Testis (tissue), 3 donors: Measurements from ENCODE around the gene LARP1. TPM values are rescaled to one million over a fixed set of nuclear protein-coding genes. Genes with fewer than 3 reads are reported as not detected.
"Not testable (repeated sequence)": the region's sequence is repeated elsewhere in the genome, so short reads cannot be mapped to it uniquely, and the experiment has no call there.

ENCODE experiments used
- DNase-seq: peaks from one replicate; pipeline ENCODE4 v3.0.0-alpha.2; 2019
- H3K27ac ChIP-seq, 2 donors: fragments of 200-600 bp; sonication (generic); one replicate each; pipeline ENCODE4 v1.5.1; 2019
- H3K27me3 ChIP-seq: fragments of 200-600 bp; sonication (generic); one replicate; pipeline ENCODE4 v1.5.1; 2019
- H3K36me3 ChIP-seq: fragments of 200-600 bp; sonication (generic); one replicate; pipeline ENCODE4 v1.5.1; 2017; ENCODE audit warnings: low read depth; ENCODE audit errors: missing control alignments
- H3K4me1 ChIP-seq: fragments of 200-600 bp; sonication (generic); one replicate; pipeline ENCODE4 v1.5.1; 2019
- H3K4me3 ChIP-seq, 2 donors: fragments of 200-600 bp; sonication (generic); one replicate each; pipeline ENCODE4 v1.5.1; 2017 to 2019
- H3K9me3 ChIP-seq: fragments of 200-600 bp; sonication (generic); one replicate; pipeline ENCODE4 v1.5.1; 2017
- POLR2A ChIP-seq: fragments of 450-650 bp; IDR thresholded peaks from one replicate; pipeline ENCODE4 v1.6.1; 2017; ENCODE audit warnings: antibody characterized with exemption, mild to moderate bottlenecking, moderate library complexity
- WGBS, 2 donors: methylation state at CpG; one replicate each; pipeline ENCODE4 v1.1.5; 2018; 5-methylcytosine and 5-hydroxymethylcytosine counted together
- intact Hi-C: fragments of 100-400 bp; cut with DNase I; formaldehyde crosslinking; loops from one replicate; pipeline ENCODE4 v1.15.1; 2023; ENCODE audit warnings: low total_unique reads
- polyA plus RNA-seq: library from polyadenylated mRNA; stranded (reverse); fragments of 350-450 nt; fragmentation: Illumina TruSeq; extraction: RNeasy Lipid Tissue Mini Kit (QIAGEN cat#74804); gene quantifications from one replicate; pipeline ENCODE4 v1.2.3, GENCODE V29; 2014; ENCODE audit warnings: low read depth, low replicate concordance; ENCODE audit not compliant: insufficient read depth
- total RNA-seq, 2 donors: library from RNA; depleted of rRNA; stranded (reverse); fragments of >200 nt; gene quantifications; one replicate each; pipeline ENCODE4 v1.2.3, GENCODE V29; 2016
- TF ChIP-seq, protein P1 (sequence below), 3 experiments: fragments of 450-650 bp in 2 of 3; fragments of 200-600 bp in 1 of 3; sonication (generic) in 1 of 3; IDR thresholded peaks; one replicate each; pipeline ENCODE4 v1.5.1; 2016 to 2019; ENCODE audit warnings: antibody characterized with exemption in 3 of 3, mild to moderate bottlenecking in 2 of 3, moderate library complexity in 1 of 3

Gene LARP1
- total and polyA plus RNA-seq, 3 donors from 2014 or later: 118 to 174 (median 169) TPM

DNA sequence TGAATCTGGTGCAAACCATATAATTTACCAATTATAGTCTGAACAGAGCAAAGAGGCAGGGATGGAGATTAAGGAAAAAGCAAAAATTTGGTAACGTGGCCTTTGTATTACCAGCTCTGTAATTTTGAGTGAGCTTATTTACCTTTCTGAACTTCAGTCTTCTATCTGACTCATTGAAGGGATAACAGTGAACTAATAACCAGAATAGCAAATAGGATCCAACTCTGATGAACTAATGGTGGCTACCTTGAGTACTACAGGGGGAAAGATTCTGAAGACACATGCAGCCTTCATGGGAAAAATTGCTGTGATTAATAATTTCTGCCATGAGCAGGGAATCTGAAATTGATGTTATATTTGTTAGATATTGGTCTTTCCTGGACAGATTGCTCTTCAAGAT is 23.0 kb upstream of the LARP1 start:
- no peaks in the 10 kb centered on the region for H3K4me1 ChIP-seq
- no peaks in the 10 kb centered on the region for H3K36me3 ChIP-seq
- TF ChIP-seq, protein P1, sequence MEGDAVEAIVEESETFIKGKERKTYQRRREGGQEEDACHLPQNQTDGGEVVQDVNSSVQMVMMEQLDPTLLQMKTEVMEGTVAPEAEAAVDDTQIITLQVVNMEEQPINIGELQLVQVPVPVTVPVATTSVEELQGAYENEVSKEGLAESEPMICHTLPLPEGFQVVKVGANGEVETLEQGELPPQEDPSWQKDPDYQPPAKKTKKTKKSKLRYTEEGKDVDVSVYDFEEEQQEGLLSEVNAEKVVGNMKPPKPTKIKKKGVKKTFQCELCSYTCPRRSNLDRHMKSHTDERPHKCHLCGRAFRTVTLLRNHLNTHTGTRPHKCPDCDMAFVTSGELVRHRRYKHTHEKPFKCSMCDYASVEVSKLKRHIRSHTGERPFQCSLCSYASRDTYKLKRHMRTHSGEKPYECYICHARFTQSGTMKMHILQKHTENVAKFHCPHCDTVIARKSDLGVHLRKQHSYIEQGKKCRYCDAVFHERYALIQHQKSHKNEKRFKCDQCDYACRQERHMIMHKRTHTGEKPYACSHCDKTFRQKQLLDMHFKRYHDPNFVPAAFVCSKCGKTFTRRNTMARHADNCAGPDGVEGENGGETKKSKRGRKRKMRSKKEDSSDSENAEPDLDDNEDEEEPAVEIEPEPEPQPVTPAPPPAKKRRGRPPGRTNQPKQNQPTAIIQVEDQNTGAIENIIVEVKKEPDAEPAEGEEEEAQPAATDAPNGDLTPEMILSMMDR (IDR thresholded peaks at IDR 0.05): no peak
- no peak for TF ChIP-seq POLR2A
- intact Hi-C loops: no loop called here
- no peak overlapping the region for H3K4me3 ChIP-seq
- H3K27me3 ChIP-seq: no peaks in the 10 kb centered on the region
- no peaks in the 10 kb centered on the region for H3K9me3 ChIP-seq
- 100% methylated on average over 1 of the region's 1 CpG for WGBS, 2 donors
- no peak for DNase-seq
- H3K27ac ChIP-seq: no peak overlapping the region

DNA sequence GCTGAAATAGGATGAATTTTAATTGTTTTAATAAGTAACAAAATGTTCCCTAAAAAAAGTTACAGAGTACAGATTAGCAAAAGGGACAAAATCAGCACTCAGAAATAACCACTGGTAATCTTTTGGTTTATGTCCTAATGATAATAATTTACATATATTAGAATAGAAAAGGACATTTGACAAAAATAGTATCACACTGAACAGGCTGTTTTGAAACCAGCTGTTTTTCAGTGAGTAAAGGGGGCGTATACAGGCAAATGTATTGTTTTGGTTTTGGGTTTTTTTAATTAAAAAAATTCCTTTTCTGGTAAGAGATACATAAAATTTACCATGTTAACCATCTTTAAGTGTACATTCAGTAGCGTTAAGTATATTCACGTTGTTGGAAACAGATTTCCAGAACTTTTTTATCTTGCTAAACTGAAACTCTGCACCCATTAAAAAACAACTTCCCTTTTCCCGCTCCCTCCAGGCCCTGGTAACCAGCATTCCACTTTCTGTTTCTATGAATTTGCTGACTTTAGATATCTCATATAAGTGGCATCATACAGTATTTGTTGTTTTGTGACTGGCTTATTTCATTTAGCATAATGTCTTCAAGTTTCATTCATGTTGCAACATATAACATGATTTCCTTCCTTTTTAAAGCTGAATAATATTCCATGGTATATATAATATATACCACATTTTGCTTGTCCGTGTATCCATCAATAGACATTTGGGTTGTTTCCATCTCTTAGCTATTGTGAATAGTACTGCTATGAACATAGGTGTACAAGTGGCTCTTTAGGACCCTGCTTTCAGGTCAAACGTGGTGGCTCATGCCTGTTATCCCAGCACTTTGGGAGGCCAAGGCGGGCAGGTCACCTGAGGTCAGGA is 20.6 kb upstream of the LARP1 start:
- no peak for DNase-seq
- TF ChIP-seq POLR2A: no peak
- TF ChIP-seq, protein P1 (IDR thresholded peaks at IDR 0.05): no peak
- H3K27me3 ChIP-seq: no peaks in the 10 kb centered on the region
- peaks cover 5% of the 10 kb centered on the region for H3K4me1 ChIP-seq
- no peaks in the 10 kb centered on the region for H3K36me3 ChIP-seq
- 58 to 63% methylated on average over 6 to 7 of the region's 7 CpGs for WGBS, 2 donors
- H3K4me3 ChIP-seq: no peak overlapping the region
- no peaks in the 10 kb centered on the region for H3K9me3 ChIP-seq
- intact Hi-C loops: no loop called here
- peak overlapping the region; percentile 13 to 43 for H3K27ac ChIP-seq

DNA sequence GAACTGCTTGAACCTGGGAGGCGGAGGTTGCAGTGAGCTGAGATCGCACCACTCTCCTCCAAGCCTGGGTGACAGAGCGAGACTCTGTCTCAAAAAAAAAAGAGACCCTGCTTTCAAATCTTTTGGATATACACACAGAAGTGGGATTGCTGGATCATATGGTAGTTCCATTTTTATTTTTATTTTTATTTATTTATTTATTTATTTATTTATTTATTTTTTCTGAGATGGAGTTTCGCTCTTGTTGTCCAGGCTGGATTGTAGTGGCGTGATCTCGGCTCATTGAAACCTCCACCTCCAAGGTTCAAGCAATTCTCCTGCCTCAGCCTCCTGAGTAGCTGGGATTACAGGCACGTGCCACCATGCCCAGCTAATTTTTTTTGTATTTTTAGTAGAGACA is 19.8 kb upstream of the LARP1 start:
- H3K4me3 ChIP-seq, H3K36me3 ChIP-seq, H3K27ac ChIP-seq, H3K27me3 ChIP-seq, intact Hi-C loops, H3K4me1 ChIP-seq, H3K9me3 ChIP-seq, DNase-seq: not testable (repeated sequence)
- WGBS, 2 donors: 95 to 96% methylated on average over 7 of the region's 7 CpGs

DNA sequence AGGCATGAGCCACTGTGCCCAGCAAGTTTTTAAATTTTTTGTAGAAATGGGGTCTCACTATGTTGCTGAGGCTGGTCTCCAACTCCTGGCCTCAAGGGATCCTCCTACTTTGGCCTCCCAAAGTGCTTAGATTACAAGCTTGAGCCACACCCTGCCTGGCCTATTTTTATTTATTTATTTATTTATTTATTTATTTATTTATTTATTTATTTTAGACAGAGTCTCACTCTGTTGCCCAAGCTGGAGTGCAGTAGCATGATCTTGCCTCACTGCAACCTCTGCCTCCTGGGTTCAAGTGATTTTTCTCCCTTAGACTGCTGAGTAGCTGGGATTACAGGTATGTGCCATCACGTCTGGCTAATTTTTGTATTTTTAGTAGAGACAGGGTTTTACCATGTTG is 18.8 kb upstream of the LARP1 start:
- H3K4me3 ChIP-seq, intact Hi-C loops, DNase-seq: not testable (repeated sequence)

DNA sequence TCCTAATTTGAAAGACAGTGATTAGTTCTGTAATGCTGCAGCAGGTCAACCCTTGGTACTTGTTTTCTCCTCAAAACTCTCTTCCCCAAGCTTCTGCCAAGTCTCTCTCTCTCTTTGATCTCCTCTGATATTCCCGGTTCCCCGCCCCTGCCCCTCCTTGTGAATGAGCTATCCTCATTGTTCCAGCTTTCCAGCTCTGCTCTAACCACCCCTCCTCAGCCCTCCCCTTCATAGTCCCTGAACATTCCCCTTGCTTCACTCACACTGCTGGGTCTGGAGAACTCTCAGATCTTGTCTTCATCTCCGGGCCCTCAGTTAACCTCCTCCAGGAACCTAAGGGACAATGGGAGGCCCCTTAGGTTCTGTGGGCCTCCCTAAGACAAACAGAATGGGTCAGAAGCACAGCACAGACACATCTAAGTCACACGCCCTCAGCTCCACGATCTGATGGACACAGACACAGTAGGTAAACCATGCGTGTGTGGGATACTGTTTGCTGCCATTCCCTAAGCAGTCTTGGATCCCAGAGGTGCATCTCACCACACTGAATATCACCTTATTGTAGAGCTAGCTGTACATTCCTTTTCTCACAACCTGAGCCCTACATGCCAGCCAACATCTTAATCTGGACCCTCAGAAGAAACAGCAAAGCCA is 17.4 kb upstream of the LARP1 start:
- no peak for DNase-seq
- H3K36me3 ChIP-seq: no peaks in the 10 kb centered on the region
- H3K4me3 ChIP-seq: no peak overlapping the region
- TF ChIP-seq POLR2A: no peak
- TF ChIP-seq, protein P1 (IDR thresholded peaks at IDR 0.05): no peak
- H3K27me3 ChIP-seq: no peaks in the 10 kb centered on the region
- peaks cover 16% of the 10 kb centered on the region for H3K4me1 ChIP-seq
- intact Hi-C loops: no loop called here
- H3K27ac ChIP-seq: no peak overlapping the region
- 76 to 77% methylated on average over 6 of the region's 6 CpGs for WGBS, 2 donors
- H3K9me3 ChIP-seq: no peaks in the 10 kb centered on the region

More for the DNA sequence above, 18.8 kb upstream of the LARP1 start:
- H3K27me3 ChIP-seq, H3K36me3 ChIP-seq, H3K27ac ChIP-seq, H3K9me3 ChIP-seq: not testable (repeated sequence)
- H3K4me1 ChIP-seq: peaks cover 13% of the 10 kb centered on the region
- WGBS, 2 donors: 100% methylated on average over 1 of the region's 1 CpG
